Omental fat pad (tissue), 4 donors: ENCODE data around the gene TNIP2. TPM values are rescaled to one million over a fixed set of nuclear protein-coding genes. Genes with fewer than 3 reads are reported as not detected.
A peak's percentile ranks its signal among the peaks of the same experiment; 100 is the strongest.

Experiments
- ATAC-seq: fragments of 150-250 bp; one replicate; pipeline ENCODE4 v1.9.1; 2016; ENCODE audit warnings: mild to moderate bottlenecking, moderate library complexity; ENCODE audit not compliant: low FRiP score
- DNase-seq: peaks from one replicate; pipeline ENCODE4 v3.0.0-alpha.2; 2019; ENCODE audit warnings: low spot score
- total RNA-seq, 4 donors: library from RNA; depleted of rRNA; stranded (reverse); fragments of >200 nt; gene quantifications; one replicate each; pipeline ENCODE4 v1.1.0, GENCODE V29; 2016
- TF ChIP-seq, protein P1 (sequence below), 3 donors: fragments of 450-650 bp; IDR thresholded peaks; one replicate each; pipeline ENCODE4 v1.5.1; 2016 to 2017; ENCODE audit warnings: antibody characterized with exemption in 3 of 3, mild to moderate bottlenecking in 3 of 3, moderate library complexity in 2 of 3

Gene TNIP2
- total RNA-seq, 4 donors from 2014 or later, result 50.1 to 108 (median 75.4) TPM

DNA sequence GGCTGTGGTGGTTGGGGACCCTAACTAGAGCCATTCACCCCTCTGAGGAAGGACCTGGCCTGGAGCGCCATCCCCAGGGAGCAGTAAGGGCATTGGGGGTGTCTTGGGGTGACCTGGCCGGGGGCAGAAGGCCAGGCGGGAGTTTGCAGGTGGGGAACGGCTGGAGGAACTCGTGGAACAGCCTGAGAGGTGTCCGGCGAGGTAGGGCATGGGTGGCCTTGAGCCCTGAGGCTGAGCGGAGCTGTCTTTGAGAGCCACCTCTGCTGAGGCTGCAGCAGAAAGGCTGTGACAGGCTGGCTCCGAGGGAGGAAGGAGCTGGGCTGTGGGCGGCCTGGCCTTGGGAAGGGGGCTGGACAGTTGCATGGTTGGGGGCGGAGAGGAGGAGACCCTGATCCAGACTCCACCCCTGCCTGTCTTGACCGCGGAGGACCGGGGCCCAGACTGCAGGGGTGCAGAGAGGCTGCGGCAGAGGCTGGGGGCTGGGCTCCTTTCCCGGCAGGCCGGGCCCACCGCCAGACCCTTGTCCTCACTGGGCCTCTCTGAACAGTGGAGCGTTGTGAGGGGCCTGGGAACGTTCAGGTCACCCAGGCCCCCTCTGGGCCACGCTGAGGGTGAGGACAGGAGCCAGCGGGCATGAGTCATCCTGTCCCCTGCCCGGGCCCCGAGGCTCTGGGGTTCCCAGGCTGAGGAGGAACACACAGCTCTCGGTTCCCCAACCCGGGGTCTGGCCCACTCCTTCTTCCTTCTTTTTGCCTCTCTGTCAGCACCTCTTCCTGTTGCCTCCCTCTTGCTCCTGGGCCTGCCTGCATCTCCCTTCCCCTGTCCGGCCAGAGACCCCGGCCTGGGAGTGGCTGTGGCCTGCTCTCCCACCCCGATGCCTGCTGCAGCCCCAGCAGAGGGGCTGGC is 44.8 kb upstream of the TNIP2 start:
- TF ChIP-seq, protein P1, sequence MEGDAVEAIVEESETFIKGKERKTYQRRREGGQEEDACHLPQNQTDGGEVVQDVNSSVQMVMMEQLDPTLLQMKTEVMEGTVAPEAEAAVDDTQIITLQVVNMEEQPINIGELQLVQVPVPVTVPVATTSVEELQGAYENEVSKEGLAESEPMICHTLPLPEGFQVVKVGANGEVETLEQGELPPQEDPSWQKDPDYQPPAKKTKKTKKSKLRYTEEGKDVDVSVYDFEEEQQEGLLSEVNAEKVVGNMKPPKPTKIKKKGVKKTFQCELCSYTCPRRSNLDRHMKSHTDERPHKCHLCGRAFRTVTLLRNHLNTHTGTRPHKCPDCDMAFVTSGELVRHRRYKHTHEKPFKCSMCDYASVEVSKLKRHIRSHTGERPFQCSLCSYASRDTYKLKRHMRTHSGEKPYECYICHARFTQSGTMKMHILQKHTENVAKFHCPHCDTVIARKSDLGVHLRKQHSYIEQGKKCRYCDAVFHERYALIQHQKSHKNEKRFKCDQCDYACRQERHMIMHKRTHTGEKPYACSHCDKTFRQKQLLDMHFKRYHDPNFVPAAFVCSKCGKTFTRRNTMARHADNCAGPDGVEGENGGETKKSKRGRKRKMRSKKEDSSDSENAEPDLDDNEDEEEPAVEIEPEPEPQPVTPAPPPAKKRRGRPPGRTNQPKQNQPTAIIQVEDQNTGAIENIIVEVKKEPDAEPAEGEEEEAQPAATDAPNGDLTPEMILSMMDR (IDR thresholded peaks at IDR 0.05), result no peak
- ATAC-seq (peak; percentile 12), DNase-seq (no peak)

DNA sequence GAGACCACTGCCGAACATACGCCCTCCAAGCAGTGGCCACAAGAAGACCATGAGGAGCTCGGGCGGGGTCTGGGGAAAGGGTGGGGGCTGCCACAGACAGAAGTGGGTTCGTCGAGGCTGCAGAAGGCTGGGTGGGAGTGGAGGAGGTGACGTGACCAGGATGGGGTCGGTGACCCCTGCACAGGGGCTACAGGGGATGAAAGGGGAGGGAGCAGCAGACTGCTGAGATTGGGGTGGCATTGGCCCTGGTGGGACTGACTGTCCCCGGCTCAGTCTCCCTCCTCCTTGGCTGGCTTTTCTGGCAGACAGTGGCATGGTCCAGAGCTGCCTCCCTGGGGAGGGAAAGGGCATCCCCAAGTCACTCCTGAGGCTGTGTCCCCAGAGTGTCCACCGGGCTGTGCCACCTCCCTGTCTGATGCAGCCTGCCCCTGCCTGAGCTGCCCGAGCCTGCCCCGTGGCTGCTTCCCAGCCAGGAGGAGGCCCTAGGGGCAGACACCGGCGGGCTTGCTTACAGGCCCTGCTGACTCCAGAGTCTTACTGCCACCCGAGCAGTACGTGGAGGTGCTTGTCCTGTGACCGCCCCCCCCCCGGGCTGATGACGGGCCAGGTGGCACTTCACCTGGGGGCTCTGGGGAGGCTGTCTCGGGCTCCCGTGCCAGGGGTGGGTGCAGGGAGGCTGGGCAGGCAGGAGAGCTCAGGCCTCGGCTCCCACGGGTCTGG is 44.0 kb upstream of the TNIP2 start:
- TF ChIP-seq, protein P1 (IDR thresholded peaks at IDR 0.05), result no peak
- ATAC-seq, result no peak
- DNase-seq, result no peak

DNA sequence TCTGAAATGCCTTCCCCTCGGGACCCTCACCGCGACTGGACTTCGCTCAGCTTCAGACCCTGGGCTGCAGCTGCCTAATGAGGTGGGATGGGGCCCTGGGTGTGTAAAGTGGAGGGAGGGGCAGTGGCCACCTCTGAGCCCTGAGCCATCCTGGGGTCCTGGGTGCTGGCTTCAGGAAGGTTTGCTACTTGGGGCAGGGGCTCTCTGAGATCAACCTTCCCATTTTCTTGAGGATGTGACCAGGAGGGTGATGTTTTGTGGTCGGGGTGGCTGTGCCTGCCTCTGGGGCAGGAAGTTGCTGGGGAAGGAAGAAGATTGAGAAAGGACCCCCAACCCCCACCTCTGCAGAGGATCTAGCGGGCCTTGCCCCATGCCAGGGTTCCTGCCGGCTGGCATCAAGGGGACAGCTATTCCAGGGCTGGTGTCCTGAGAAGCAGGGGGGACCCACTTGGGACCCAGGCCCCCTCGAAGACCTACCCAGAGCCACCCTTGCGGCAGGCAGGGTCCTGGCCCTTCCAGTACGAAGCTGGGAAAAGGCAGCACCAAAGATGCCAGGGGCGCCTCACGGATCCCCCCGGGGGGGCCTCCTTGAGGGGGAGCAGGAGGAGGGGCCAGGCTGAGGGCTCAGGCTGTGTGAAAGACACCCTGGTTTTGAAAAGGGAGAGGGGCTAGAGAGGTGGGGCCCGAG is 43.2 kb upstream of the TNIP2 start:
- TF ChIP-seq, protein P1 (IDR thresholded peaks at IDR 0.05), result no peak
- DNase-seq (no peak), ATAC-seq (no peak)

DNA sequence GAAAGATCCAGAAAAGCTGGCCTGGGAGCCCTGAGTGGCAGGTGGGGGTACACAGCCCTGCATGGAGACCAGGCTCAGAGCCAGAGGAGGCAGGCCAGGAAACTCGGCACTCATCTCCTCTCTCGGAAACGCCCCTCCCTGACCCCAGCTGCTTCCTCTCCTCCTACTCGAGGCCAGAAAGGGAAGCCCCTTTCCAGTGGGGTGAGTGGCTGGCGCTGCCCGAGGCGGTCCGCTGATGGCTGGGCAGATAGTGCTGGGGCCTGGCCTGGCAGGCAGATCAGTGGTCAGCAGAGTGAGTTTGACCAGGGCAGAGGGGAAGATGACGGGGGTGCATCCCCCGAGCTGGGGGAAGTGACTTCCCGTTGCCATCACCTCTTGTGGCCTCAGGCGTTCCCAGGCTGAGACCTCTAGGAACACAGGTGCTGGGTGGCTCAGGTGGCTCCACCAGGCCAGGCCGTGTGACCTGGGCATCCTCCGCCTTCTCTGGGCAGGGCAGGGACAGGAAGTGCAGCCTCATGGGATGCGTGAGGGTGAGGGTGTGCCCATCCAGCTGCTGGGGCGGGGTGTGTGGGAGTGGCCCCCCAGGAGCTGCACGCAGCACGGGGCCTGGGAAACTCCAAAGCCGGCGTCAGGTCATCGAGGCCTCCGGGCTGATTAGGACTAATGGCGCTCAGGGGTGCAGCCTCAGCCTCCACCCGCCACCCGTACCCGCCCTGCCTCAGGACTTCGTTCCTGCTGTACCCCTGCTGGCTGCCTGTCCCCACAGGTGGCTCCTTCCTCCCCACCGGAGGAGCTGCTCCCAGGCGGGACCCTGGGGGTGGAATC is 42.5 kb upstream of the TNIP2 start:
- DNase-seq (no peak), ATAC-seq (peak; percentile 16)
- TF ChIP-seq, protein P1 (IDR thresholded peaks at IDR 0.05), result no peak

DNA sequence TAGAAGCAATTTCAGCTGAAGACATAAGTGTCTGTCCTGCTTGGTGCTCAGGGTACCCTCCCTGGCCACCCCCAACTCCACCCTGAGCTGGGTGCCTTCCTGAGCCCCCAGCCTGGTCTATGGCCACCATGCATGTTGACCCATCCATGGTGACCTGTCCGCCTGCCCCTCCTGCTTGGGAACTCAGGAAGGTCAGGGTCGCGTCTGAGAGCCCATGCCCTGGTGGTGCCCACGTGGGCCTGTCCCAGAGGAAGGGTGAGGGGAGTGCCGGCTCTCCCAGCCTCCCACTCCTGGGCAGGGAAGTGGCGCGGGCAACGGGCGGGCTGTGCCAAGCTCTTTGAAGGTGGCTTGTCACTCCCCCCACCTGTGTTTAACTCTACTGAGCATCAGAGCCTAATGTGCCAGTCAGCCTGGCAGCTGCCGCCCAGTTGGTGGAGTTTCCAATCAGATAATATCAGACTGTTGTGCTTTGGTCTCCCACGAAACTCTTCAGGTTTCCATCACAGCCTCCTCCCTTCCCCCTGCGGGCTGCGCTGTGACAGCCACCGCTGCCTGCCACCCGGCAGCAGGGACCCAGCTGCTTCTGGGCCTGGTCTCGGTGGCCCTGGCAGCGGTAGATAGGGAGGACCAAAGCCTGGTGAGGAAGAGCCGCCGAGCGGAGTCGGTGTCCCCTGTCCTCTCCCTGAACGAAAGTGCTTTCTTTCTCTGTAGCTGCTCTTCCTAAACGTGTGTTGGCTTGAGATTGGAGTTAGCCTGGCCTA is 41.6 kb upstream of the TNIP2 start:
- DNase-seq (no peak), ATAC-seq (no peak)
- TF ChIP-seq, protein P1 (IDR thresholded peaks at IDR 0.05), result no peak
